RKO (cell line): ENCODE measurements around the gene MIP.
"Not testable (repeated sequence)": the region's sequence is repeated elsewhere in the genome, so short reads cannot be mapped to it uniquely, and the experiment has no call there.

ENCODE experiments used
- DNase-seq: peaks from one replicate; pipeline ENCODE4 v3.0.0-alpha.2; 2016; ENCODE audit warnings: low spot score

The MIP gene

GRCh38 chr12:56410768-56411167, 43.7 kb downstream of the MIP start:
- no peak for DNase-seq

GRCh38 chr12:56408799-56409417, 45.5 kb downstream of the MIP start:
- DNase-seq: no peak

- not testable (repeated sequence) for DNase-seq
These were observed 50.2 kb downstream of the MIP start for GRCh38 chr12:56404227-56404626.

GRCh38 chr12:56401612-56402011, 52.8 kb downstream of the MIP start:
- DNase-seq: not testable (repeated sequence)

GRCh38 chr12:56401125-56401524, 53.3 kb downstream of the MIP start:
- not testable (repeated sequence) for DNase-seq
